NCI-H69 (cell line): Measurements from ENCODE around the gene PSAT1.

ENCODE experiments used
- DNase-seq: peaks from one replicate; lab custom pipeline; 2025; lab: John Stamatoyannopoulos, UW

The PSAT1 gene

GRCh38 chr9:78365748-78366697 lies 69.1 kb downstream of the PSAT1 start:
- DNase-seq = peak; percentile 53

- DNase-seq = peak; percentile 83
Measured at GRCh38 chr9:78366827-78367226, 69.9 kb downstream of the PSAT1 start.

- no peak for DNase-seq
Measured at GRCh38 chr9:78368236-78368635, 71.3 kb downstream of the PSAT1 start.

DNA sequence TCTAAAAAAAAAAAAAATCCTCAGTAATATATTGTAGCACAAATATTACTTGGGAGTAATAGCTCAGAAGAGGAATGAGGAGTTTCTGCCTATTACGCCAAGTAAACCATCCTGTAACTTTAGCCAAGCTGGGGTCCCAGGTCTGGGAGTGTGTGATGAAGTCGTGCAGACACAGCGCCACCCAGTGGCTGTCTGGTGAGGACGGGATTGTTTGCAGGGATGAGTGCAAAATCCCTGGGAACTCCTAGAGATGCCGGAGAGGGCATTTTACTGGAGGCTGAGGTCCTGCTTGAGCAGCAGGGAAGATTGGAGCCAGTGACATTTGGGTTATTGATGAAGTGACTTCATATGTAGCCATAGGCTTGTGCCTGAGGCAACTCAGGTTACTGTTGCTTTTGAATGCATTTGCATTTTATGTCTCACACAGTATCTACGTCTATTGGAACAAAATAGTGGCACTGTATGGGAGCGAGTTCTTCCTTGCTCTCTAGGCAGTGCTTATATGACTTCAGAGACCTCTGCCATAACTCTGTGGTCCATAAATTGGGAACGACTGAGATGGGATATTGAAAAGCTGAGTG lies 72.8 kb downstream of the PSAT1 start:
- peak; percentile 78 for DNase-seq

- DNase-seq = no peak
Measured at GRCh38 chr9:78370991-78371390, 74.1 kb downstream of the PSAT1 start.

GRCh38 chr9:78371981-78372380 lies 75.1 kb downstream of the PSAT1 start:
- no peak for DNase-seq
